Left lobe of liver (tissue), 2 donors: ENCODE data around the gene RFX4. TPM values are rescaled to one million over a fixed set of nuclear protein-coding genes. Genes with fewer than 3 reads are reported as not detected.
"Not testable (repeated sequence)": the region's sequence is repeated elsewhere in the genome, so short reads cannot be mapped to it uniquely, and the experiment has no call there.

Experiments
- ATAC-seq: fragments of 200-7000 bp; cut with Tn5 transposase; one replicate; pipeline ENCODE4 v1.9.1; 2020; ENCODE audit warnings: mild to moderate bottlenecking, moderate library complexity
- DNase-seq: peaks from one replicate; pipeline ENCODE4 v3.0.0-alpha.2; 2020; ENCODE audit warnings: low spot score
- total RNA-seq: library from RNA; stranded (reverse); gene quantifications from one replicate; pipeline ENCODE4 v1.2.1, GENCODE V29; 2021
- donor health status: DM: no; HTN: no; CAD: no; lungs with moderate emphysema.
- donor health status: DM: no; HTN: yes; CAD: no.

The RFX4 gene
- total RNA-seq, 1 donor from 2014 or later = not detected

DNA sequence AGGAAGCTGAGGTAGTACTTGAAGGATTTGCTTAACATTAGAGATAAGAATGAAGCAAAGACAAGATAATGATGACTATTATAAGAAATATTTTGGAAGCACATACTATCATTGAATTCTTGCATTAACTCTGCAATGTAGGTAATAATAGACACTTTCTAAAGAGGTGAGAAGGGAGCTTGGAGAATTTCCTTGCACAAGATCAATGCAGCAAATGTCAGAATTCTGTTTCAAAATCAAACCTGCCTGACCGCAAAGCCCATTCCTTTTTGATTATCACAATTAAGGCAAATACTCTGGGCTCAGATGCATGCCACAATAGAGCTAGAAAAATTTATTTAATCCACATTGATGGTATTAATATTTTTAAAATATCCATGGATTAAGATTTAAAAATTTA, 141.3 kb downstream of the RFX4 start:
- ATAC-seq (no peak), DNase-seq (no peak)

- ATAC-seq = no peak
- no peak for DNase-seq
These were observed 142.1 kb downstream of the RFX4 start for GRCh38 chr12:106724934-106725333.

DNA sequence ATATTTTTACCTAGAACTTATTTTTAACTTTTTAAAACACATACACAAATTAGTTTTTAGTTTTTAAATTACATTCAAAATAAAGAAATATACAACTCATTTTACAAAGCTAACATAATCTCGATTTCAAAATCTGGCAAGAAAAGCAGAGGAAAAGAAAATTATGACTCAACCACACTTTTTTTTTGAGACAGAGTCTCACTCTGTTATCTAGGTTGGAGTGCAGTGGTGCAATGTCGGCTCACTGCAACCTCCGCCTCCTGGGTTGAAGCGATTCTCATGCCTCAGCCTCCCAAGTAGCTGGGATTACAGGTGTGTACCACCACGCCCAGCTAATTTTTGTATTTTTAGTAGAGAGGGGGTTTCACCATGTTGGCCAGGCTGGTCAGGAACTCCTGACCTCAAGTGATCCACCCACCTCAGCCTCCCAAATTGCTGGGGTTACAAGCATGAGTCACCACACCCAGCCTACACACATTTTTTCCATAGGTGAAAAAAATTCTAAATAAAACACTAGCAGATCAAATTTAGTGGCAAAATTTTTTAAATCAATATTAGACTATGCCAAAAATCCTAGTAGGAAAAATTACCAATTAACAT, 143.9 kb downstream of the RFX4 start:
- not testable (repeated sequence) for DNase-seq, ATAC-seq

DNA sequence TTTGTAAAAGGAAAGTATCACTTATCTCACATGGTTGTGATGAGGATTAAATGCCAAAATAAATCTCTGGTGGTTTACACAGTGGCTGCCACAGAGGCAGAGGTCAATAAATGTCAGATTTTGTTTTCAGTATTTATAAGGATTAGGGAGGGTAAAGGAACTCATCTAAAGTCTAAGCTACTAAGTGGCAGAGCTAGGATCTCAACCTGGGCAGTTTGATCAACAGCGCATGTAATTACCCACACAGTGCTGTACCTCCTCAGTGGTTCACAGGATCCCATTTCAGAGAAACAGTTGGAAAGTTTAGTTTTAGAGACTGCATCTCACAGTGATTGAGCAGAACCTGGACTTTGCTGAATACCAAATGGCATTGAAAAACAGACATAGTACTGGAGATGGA, 146.8 kb downstream of the RFX4 start:
- DNase-seq = no peak
- no peak for ATAC-seq

- DNase-seq (no peak), ATAC-seq (no peak)
These were observed 150.1 kb downstream of the RFX4 start for GRCh38 chr12:106732890-106733289.

- ATAC-seq = no peak
- DNase-seq = no peak
These were observed 150.9 kb downstream of the RFX4 start for GRCh38 chr12:106733660-106734059.

GRCh38 chr12:106736051-106736957, 153.5 kb downstream of the RFX4 start:
- ATAC-seq = peak; percentile 76
- no peak for DNase-seq

DNA sequence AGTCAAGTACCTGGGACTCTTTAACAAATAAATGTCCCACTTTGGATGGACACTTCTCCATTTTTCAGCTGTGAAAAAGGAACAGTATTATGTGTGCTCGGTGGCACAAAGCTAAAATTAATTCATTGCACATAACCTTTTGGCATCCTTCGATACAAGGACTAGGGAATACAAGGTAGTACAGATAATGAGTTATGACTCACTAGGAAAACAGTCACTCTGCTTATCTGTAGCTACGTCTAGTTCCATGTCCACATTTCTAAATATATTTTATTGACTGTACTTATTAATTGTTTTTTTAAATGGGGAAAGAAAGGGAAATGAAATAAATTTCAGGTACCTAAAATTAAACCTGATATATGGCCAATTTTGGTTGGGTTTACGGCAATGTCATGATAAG, 156.5 kb downstream of the RFX4 start:
- ATAC-seq (no peak), DNase-seq (no peak)

DNA sequence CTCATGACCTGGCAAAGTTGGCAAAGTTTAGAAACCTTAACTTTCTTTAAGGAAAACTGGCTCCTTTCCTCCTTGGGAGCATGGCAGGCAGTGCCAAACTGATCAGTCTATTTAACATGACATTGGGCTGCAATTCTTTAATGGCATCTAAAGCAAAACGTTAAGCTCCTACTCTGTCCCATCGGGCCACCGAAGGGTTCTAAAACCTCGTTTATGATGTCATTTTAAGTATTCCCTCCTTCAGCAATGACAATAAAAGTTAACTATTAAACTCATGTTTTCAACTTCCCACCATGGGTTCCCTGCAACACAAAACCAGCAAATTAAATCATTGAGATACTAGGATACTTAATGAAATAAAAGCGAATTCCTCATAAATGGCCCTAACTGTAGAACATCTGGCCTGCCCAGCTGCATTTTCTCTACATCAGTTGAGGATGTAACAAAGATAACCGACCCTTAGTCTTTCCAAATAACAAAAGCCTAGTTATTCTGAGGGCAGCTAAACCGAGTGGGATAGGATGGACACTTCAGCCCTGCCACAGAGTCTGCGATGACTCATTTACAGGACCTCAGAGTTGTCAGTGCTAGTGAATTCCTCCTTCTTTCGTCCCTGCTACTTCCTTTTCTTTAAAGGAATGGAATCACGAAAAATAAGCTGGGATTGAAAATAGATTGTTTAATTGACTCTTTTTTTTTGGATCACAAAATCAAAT, 157.2 kb downstream of the RFX4 start:
- DNase-seq = no peak
- no peak for ATAC-seq

- no peak for DNase-seq
- peak; percentile 23 for ATAC-seq
These were observed 158.0 kb downstream of the RFX4 start for GRCh38 chr12:106740818-106741217.

GRCh38 chr12:106741247-106741646, 158.4 kb downstream of the RFX4 start:
- no peak for ATAC-seq
- no peak for DNase-seq

DNA sequence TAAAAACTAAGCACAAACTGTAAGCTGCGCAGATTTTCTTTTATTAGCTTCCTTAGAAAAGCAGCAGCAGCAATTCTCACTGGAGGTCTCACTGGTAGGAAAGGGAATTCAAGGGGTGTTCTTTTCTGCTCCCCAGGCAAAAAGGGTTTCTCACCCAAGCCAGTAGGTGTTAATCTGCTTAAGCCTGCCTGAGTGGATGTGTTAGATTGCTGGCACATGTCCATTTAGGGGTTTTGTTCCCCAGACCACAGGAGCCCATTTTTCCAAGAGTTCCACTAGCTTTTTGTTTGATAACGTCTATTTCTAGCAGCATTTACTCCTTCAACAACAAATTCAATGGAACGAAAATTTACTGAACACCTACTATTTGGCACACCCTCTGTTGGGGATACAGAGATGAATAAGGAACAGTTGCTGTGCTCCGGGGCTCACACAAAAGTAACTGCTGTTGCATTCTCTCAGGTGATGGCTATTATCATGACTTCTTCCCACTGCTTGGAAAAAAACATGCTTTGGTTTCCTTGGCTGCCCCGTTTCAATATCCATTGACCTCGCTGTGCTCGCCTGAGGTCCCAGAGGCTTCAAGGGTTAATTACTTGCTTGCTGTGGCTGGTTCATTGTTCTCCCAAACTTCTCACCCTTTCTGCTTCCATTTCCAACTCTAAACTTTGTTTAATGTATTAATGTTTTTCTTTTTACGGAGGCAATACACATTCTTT, 160.6 kb downstream of the RFX4 start:
- DNase-seq (no peak), ATAC-seq (no peak)

DNA sequence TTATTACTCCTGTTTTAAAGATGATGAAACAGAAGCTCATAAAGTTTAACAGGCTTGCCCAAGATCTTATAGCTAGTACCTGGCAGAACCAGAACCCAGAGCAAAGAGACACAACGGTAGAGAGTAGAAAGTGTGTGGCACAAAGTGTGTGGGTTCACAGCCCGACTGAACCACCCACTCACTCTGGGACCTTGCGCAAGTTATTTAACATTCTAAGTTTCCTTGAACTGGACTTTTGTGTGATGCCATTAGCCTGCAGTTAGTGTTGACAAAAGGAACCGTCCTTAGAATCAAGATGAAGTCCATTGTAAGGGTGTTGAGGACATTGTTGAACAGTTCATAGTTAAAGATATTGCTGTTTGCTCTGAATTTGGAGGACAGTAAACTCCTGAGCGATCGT, 161.8 kb downstream of the RFX4 start:
- ATAC-seq (no peak), DNase-seq (no peak)

- ATAC-seq = no peak
- no peak for DNase-seq
These were observed 162.5 kb downstream of the RFX4 start for GRCh38 chr12:106745181-106745745.

DNA sequence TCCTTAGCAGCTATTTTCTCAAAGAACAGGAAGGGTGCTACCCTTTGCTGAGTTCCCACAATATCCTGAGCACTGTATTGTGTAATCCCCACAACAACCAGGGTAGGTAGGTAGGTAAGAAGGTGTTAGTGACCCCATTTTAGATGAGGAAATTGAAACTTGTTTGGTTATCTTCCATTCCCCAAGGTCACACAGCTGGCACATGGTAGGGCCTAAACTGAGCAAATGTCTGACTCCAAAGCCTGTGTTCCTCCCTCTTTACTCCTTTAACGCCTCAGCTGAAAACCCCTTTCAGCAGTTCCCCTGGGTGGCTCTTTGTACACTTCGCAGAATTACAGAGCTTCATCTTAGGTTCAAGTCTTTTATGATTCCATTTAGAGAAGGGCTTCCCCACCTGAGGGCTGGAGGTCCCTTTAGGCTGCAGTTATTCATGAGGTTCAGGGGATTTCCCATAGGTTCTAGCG, 165.2 kb downstream of the RFX4 start:
- DNase-seq (no peak), ATAC-seq (no peak)

GRCh38 chr12:106750524-106750923, 167.7 kb downstream of the RFX4 start:
- no peak for ATAC-seq
- no peak for DNase-seq

GRCh38 chr12:106753526-106753925, 170.7 kb downstream of the RFX4 start:
- DNase-seq (no peak), ATAC-seq (no peak)

- ATAC-seq (no peak), DNase-seq (no peak)
These were observed 171.5 kb downstream of the RFX4 start for GRCh38 chr12:106754331-106754730.

- no peak for ATAC-seq
- DNase-seq = no peak
These were observed 175.0 kb downstream of the RFX4 start for GRCh38 chr12:106757623-106758348.
